ENCODE results near the gene PNLDC1. TPM values are rescaled to one million over a fixed set of nuclear protein-coding genes. Genes with fewer than 3 reads are reported as not detected.

The PNLDC1 gene
- total RNA-seq, 1 donor from 2014 or later = not detected

Other genes starting within 250 kb of the PNLDC1 start
- gene SOD2, start 107.0 kb upstream of the PNLDC1 start, total RNA-seq = 666 TPM
- gene WTAP, start 72.8 kb upstream of the PNLDC1 start, total RNA-seq = 49.4 TPM
- 8.7 TPM for gene ACAT2, start 38.2 kb upstream of the PNLDC1 start, total RNA-seq
- 130 TPM for gene TCP1, start 10.7 kb upstream of the PNLDC1 start, total RNA-seq
- gene MRPL18, start 9.8 kb upstream of the PNLDC1 start, total RNA-seq = 53.1 TPM
- 0.03 TPM for gene MAS1, start 90.7 kb downstream of the PNLDC1 start, total RNA-seq
- gene IGF2R, start 168.8 kb downstream of the PNLDC1 start, total RNA-seq = 54.6 TPM

All from cardiac septum (tissue), 1 donor.